K562 (cell line): ENCODE data around the gene ARHGAP30. TPM values are rescaled to one million over a fixed set of nuclear protein-coding genes. Genes with fewer than 3 reads are reported as not detected.

ENCODE experiments used
- CEBPG ChIP-seq, 3 experiments: fragments of 200-800 bp in 1 of 3; sonication (Bioruptor generic) in 1 of 3; sonication (generic) in 1 of 3; formaldehyde crosslinking in 1 of 3; IDR thresholded peaks in 2 of 3; conservative IDR thresholded peaks in 1 of 3; 2 replicates each; pipeline versions ENCODE4 v1.6.1 to v1.8.0; 2016 to 2022; ENCODE audit warnings: missing compliant biosample characterization in 2 of 3, missing genetic modification characterization in 2 of 3, mild to moderate bottlenecking in 1 of 3, missing genetic modification reagents in 1 of 3
- HDAC6 ChIP-seq: IDR thresholded peaks from 2 replicates; pipeline ENCODE4 v1.6.1; 2012; ENCODE audit warnings: low read depth, mild to moderate bottlenecking, control low read depth, inconsistent platforms, low read length, moderate library complexity
- LCOR ChIP-seq: sonication (generic); formaldehyde crosslinking; IDR thresholded peaks from 2 replicates; pipeline ENCODE4 v1.8.0; 2022; ENCODE audit warnings: mild to moderate bottlenecking, missing genetic modification reagents
- MEF2D ChIP-seq: conservative IDR thresholded peaks from 2 replicates; pipeline ENCODE4 v1.6.1; 2016; ENCODE audit warnings: low read depth, missing genetic modification characterization, missing compliant biosample characterization
- NCOA6 ChIP-seq: fragments of 450-650 bp; IDR thresholded peaks from 2 replicates; pipeline ENCODE4 v1.6.1; 2017; ENCODE audit warnings: mild to moderate bottlenecking
- POLR2G ChIP-seq: fragments of 200-400 bp; formaldehyde crosslinking; IDR thresholded peaks from 2 replicates; pipeline ENCODE4 v1.6.1; 2017; ENCODE audit warnings: low read depth, mild to moderate bottlenecking, antibody characterized with exemption, low read length, moderate library complexity
- TRIM28 ChIP-seq: fragments of 450-650 bp; IDR thresholded peaks from 2 replicates; pipeline ENCODE4 v1.6.1; 2017
- UBTF ChIP-seq, 2 experiments: IDR thresholded peaks; 2 replicates each; pipeline ENCODE4 v1.6.1; 2012; ENCODE audit warnings: improper control_type of control experiment in 2 of 2, low read depth in 2 of 2, low read length in 2 of 2, borderline replicate concordance in 1 of 2
- ZNF324 ChIP-seq: fragments of 250-450 bp; sonication (Bioruptor Pico); IDR thresholded peaks from 2 replicates; pipeline ENCODE4 v1.4.0; 2020; ENCODE audit warnings: mild to moderate bottlenecking
- polyA plus RNA-seq, 8 experiments: library from polyadenylated mRNA; depleted of rRNA in 4 of 8; stranded (reverse) in 5 of 8; unstranded in 3 of 8; fragments of >200 nt; fragmentation: Nextera tagmentation in 2 of 8; fragmentation: Illumina TruSeq in 1 of 8; extraction: Ambion mirVana in 2 of 8; extraction: Trizol in 1 of 8; gene quantifications; 2 replicates each; pipeline versions ENCODE4 v1.2.1 to v1.2.3, GENCODE V29; 2011 to 2014; ENCODE audit warnings: inconsistent platforms in 1 of 8, missing spikeins in 1 of 8
- total RNA-seq, 7 experiments: library from RNA; depleted of rRNA in 6 of 7; stranded (reverse); fragments of >200 nt in 6 of 7; fragmentation: Illumina TruSeq in 2 of 7; extraction: Trizol in 2 of 7; gene quantifications; 2 replicates each; pipeline versions ENCODE4 v1.2.1 to v1.2.3, GENCODE V29; 2011 to 2021; ENCODE audit warnings: low replicate concordance in 1 of 7
- TF ChIP-seq, protein P1 (sequence below): fragments of 250-450 bp; sonication (Bioruptor Pico); IDR thresholded peaks from 2 replicates; pipeline ENCODE4 v1.5.0; 2020; ENCODE audit warnings: mild to moderate bottlenecking, borderline replicate concordance
- TF ChIP-seq, protein P2 (sequence below), 3 experiments: fragments of 200-800 bp in 1 of 3; sonication (Bioruptor generic) in 1 of 3; sonication (generic) in 1 of 3; formaldehyde crosslinking in 1 of 3; IDR thresholded peaks; 2 replicates each; pipeline versions ENCODE4 v1.6.1 to v1.8.0; 2016 to 2022; ENCODE audit warnings: mild to moderate bottlenecking in 2 of 3, missing compliant biosample characterization in 2 of 3, missing genetic modification characterization in 2 of 3, missing genetic modification reagents in 1 of 3

The ARHGAP30 gene
- total and polyA plus RNA-seq, 9 of the 15 experiments (the other 6 are each of a cell fraction or from before 2014, with no cell fraction given) = 0.01 to 0.73 (median 0.12) TPM

- TF ChIP-seq CEBPG (CRISPR knock-in tag; IDR thresholded peaks at IDR 0.05) (peak; percentile 87), CEBPG (tag; conservative IDR thresholded peaks at IDR 0.05 in 1 of 2, IDR thresholded peaks at IDR 0.05 in 1 of 2) (peak; percentile 49 to 71; a peak in 3 of 4 replicates), NCOA6 (no peak), HDAC6 (no peak), MEF2D (tag) (no peak), ZNF324 (no peak), TRIM28 (no peak), POLR2G (peak; percentile 99), LCOR (peak; percentile 66; the same call in 1 of the 2 replicates), UBTF (IDR thresholded peaks at IDR 0.05; ENCODE audit: borderline replicate concordance in 1 of 2, low read depth in 2 of 2, low read length in 2 of 2) (0 out of 4 replicates have a peak, but pooled peaks of 1 of the 2 experiments have one; percentile 24)
- TF ChIP-seq, protein P1, sequence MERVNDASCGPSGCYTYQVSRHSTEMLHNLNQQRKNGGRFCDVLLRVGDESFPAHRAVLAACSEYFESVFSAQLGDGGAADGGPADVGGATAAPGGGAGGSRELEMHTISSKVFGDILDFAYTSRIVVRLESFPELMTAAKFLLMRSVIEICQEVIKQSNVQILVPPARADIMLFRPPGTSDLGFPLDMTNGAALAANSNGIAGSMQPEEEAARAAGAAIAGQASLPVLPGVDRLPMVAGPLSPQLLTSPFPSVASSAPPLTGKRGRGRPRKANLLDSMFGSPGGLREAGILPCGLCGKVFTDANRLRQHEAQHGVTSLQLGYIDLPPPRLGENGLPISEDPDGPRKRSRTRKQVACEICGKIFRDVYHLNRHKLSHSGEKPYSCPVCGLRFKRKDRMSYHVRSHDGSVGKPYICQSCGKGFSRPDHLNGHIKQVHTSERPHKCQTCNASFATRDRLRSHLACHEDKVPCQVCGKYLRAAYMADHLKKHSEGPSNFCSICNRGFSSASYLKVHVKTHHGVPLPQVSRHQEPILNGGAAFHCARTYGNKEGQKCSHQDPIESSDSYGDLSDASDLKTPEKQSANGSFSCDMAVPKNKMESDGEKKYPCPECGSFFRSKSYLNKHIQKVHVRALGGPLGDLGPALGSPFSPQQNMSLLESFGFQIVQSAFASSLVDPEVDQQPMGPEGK (CRISPR knock-in tag) = no peak
- TF ChIP-seq, protein P2, sequence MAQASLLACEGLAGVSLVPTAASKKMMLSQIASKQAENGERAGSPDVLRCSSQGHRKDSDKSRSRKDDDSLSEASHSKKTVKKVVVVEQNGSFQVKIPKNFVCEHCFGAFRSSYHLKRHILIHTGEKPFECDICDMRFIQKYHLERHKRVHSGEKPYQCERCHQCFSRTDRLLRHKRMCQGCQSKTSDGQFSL (CRISPR knock-in tag; IDR thresholded peaks at IDR 0.05) = no peak
- TF ChIP-seq, protein P2 (tag; IDR thresholded peaks at IDR 0.05) = no peak
Observed at GRCh38 chr1:161117759-161118581, 48.3 kb upstream of the ARHGAP30 start, which contains the start of the genes NIT1 and PFDN2 (continued).
